Caco-2 (cell line): Measurements from ENCODE around the gene SOD2. TPM values are rescaled to one million over a fixed set of nuclear protein-coding genes. Genes with fewer than 3 reads are reported as not detected.
"Not testable (repeated sequence)": the region's sequence is repeated elsewhere in the genome, so short reads cannot be mapped to it uniquely, and the experiment has no call there.

Source experiments
- BruUV-seq: library from RNA; stranded (reverse); fragments of 400-500 nt; replicated peaks from 2 replicates; lab custom pipeline; 2021; lab: Mats Ljungman, UMichigan
- CTCF ChIA-PET: fragments of 300-600 bp; sonication (Branson Sonifier 250); formaldehyde crosslinking; loops from one replicate; lab custom pipeline; 2022; ENCODE audit warnings: antibody characterized with exemption; lab: Charles Lee
- POLR2A ChIA-PET: fragments of 300-600 bp; sonication (Branson Sonifier 250); formaldehyde crosslinking; loops from one replicate; lab custom pipeline; 2022; ENCODE audit warnings: antibody characterized with exemption; lab: Charles Lee
- DNase-seq, 2 experiments: peaks; one replicate each; pipeline versions ENCODE4 v3.0.0 to v3.0.0-alpha.2; 2020 to 2022
- H3K27me3 ChIP-seq: replicated peaks from 2 replicates; pipeline ENCODE4 v1.6.0; 2011; ENCODE audit warnings: low read length; ENCODE audit not compliant: control insufficient read depth, insufficient read depth
- H3K36me3 ChIP-seq: 2 replicates; pipeline ENCODE4 v1.5.1; 2011; ENCODE audit warnings: low read length; ENCODE audit not compliant: control insufficient read depth, insufficient read depth
- H3K4me1 ChIP-seq: fragments of 250-450 bp; sonication (Bioruptor Pico); 2 replicates; pipeline ENCODE4 v1.5.1; 2020; ENCODE audit warnings: mild to moderate bottlenecking
- H3K4me3 ChIP-seq: 2 replicates; pipeline ENCODE4 v1.5.1; 2011; ENCODE audit warnings: low read depth, mild to moderate bottlenecking, control low read depth, low read length
- H3K9me3 ChIP-seq: fragments of 250-450 bp; sonication (Bioruptor Pico); 2 replicates; pipeline ENCODE4 v1.5.1; 2020; ENCODE audit warnings: mild to moderate bottlenecking, moderate library complexity
- H3K27ac Mint-ChIP-seq: one replicate; pipeline ENCODE4 v1.8.0; 2022; ENCODE audit warnings: mixed read lengths; ENCODE audit not compliant: unreplicated experiment
- H3K27me3 Mint-ChIP-seq: one replicate; pipeline ENCODE4 v1.8.0; 2022; ENCODE audit warnings: mixed read lengths; ENCODE audit not compliant: insufficient read depth, unreplicated experiment
- H3K36me3 Mint-ChIP-seq: one replicate; pipeline ENCODE4 v1.8.0; 2022; ENCODE audit warnings: mild to moderate bottlenecking, mixed read lengths; ENCODE audit not compliant: insufficient read depth, unreplicated experiment
- H3K4me1 Mint-ChIP-seq: one replicate; pipeline ENCODE4 v1.8.0; 2022; ENCODE audit warnings: low read depth, mixed read lengths; ENCODE audit not compliant: unreplicated experiment
- H3K4me3 Mint-ChIP-seq: one replicate; pipeline ENCODE4 v1.8.0; 2022; ENCODE audit warnings: mild to moderate bottlenecking, moderate library complexity, mixed read lengths; ENCODE audit not compliant: unreplicated experiment
- H3K9me3 Mint-ChIP-seq: one replicate; pipeline ENCODE4 v1.8.0; 2022; ENCODE audit warnings: mixed read lengths; ENCODE audit not compliant: unreplicated experiment
- CTCF ChIP-seq, 2 experiments: fragments of 200-600 bp in 1 of 2; IDR thresholded peaks; 1 replicate in 1 of 2; 2 replicates in 1 of 2; pipeline versions ENCODE4 v1.5.1 to v1.8.0; 2011 to 2022; ENCODE audit warnings: antibody characterized with exemption in 1 of 2, control low read depth in 1 of 2, inconsistent platforms in 1 of 2, low read depth in 1 of 2, low read length in 1 of 2, mild to moderate bottlenecking in 1 of 2, moderate library complexity in 1 of 2; ENCODE audit not compliant: insufficient read depth in 1 of 2, severe bottlenecking in 1 of 2, unreplicated experiment in 1 of 2
- intact Hi-C: fragments of 100-400 bp; cut with micrococcal nuclease; formaldehyde crosslinking; loops from one replicate; pipeline ENCODE4 v1.10.0; 2022; ENCODE audit not compliant: unreplicated experiment
- total RNA-seq: library from RNA; stranded (reverse); gene quantifications from 2 replicates; pipeline ENCODE4 v1.2.3, GENCODE V29; 2022

Gene SOD2
- total RNA-seq, 1 experiment from 2014 or later, result 110 TPM

DNA sequence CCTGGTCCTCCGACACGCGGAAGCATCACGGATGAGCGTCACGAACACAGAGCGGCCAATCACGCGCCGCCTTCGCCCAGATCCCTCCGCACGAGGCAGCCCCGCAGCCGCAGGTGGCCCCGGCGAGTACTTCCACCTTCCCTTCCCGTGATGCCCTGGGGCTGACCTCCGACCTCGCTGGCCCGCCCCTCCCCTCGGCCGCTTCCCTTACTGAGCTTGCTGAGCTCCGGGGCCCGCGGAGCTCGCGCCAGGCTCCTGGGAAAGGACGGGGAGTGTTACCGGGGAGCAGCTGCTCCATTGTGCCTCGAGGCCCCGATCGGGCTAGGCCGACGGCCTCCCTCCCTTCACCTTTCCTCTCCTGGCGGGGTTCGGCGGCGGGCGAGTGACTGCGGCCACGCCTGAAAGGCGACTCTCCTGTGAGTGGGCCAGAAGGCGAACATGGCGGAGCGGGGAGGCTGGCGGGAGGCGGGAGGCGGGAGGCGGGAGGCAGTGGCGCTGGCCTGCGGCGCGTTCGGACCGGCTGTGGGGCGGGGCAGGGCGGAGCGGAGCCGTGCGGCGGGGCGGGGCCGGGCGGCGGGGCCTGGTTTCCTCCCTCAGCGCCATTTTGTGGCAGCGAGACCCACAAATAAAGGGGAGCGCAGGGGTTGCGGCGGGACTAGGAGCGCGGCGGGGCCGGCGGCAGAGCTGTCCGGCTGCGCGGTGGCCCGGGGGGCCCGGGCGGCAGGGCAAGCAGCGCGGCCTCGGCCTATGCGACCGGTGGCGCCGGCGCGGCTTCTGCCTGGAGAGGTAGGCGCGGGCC lies 34.1 kb upstream of the SOD2 start, which contains the start of gene WTAP:
Gene WTAP (plus strand): TSS at position 589 of the 799 bp plus-strand sequence. CDS start 8,760 bp downstream, outside the sequence.
- Mint-ChIP-seq H3K27ac (peak within 1 kb of the TSS; percentile 96), H3K9me3 (no peaks in the 10 kb centered on the region), H3K4me1 (peaks cover 6% of the 10 kb centered on the region), H3K27me3 (no peaks in the 10 kb centered on the region), H3K4me3 (peak within 1 kb of the TSS; percentile 97), H3K36me3 (peaks cover 41% of the 10 kb centered on the region)
- ChIA-PET POLR2A (interaction anchor here (0.5 to 3.2 kb wide), 33 partner anchors 10 to 1928 kb away, joined by 3 to 71 read pairs (median 4); partner anchors contain the start of genes ACAT2, DYNLT1, MRPL18 and SOD2), CTCF (interaction anchor here (0.6 to 0.7 kb wide), 3 partner anchors 23 to 354 kb away, joined by 3 read pairs; no protein-coding TSS in a partner anchor)
- intact Hi-C loops, result loop anchor here (1.0 kb wide), 3 partner anchors 34 to 63 kb away; partner anchors contain the start of genes ACAT2, MRPL18 and SOD2
- no TSS peak for BruUV-seq
- H3K36me3 ChIP-seq, result peaks cover 1% of the 10 kb centered on the region; the same call in 1 of the 2 replicates
- H3K9me3 ChIP-seq, result no peaks in the 10 kb centered on the region
- no peak for TF ChIP-seq CTCF (IDR thresholded peaks at IDR 0.05; ENCODE audit: insufficient read depth in 1 of 2, low read depth in 1 of 2, low read length in 1 of 2, severe bottlenecking in 1 of 2, unreplicated experiment in 1 of 2)
- peak within 1 kb of the TSS; percentile 96 for H3K4me3 ChIP-seq
- peak; percentile 98 for DNase-seq
- H3K4me1 ChIP-seq, result peaks cover 3% of the 10 kb centered on the region; the same call in 1 of the 2 replicates
- no peaks in the 10 kb centered on the region for H3K27me3 ChIP-seq

DNA sequence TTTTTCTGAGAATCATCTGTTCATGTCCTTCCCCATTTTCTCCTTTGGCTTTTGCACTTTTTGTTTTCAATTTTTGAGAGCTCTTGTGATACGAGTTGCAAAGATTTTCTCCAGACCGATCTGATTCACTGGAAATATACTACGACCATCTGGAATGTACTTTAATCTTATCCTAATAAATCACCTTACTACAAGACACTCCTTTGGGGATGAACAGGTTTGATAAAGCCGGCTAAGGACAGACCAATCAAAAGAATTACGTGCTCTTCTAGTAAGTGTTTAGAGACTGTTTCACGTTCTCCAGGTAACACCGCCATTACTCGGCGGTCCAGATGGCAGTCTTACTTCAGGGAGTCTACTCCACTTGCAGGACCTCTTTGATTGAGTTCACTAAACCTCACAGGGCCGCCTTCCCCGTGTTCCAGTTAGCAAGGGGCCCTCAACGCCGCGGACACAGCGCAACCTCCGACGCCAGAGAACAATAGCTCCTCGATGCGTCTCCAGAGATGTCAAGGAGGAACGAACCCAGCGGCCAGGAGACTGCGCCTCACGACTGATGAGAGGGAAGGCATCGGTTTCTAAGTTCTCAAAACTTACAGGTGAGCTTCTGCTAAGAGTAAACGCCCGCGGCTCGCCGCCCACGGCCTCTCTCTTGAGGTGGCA lies 33.3 kb upstream of the SOD2 start:
- H3K4me3 Mint-ChIP-seq, result peak overlapping the region; percentile 97
- TF ChIP-seq CTCF (IDR thresholded peaks at IDR 0.05; ENCODE audit: insufficient read depth in 1 of 2, low read depth in 1 of 2, low read length in 1 of 2, severe bottlenecking in 1 of 2, unreplicated experiment in 1 of 2), result no peak
- Histone ChIP-seq H3K36me3 (peaks cover 1% of the 10 kb centered on the region; the same call in 1 of the 2 replicates), H3K4me1 (peaks cover 3% of the 10 kb centered on the region; the same call in 1 of the 2 replicates), H3K27me3 (no peaks in the 10 kb centered on the region), H3K4me3 (peak overlapping the region; percentile 83), H3K9me3 (no peaks in the 10 kb centered on the region)
- H3K36me3 Mint-ChIP-seq, result peaks cover 39% of the 10 kb centered on the region
- no peaks in the 10 kb centered on the region for H3K9me3 Mint-ChIP-seq
- ChIA-PET POLR2A (interaction anchor here (0.5 to 3.2 kb wide), 11 partner anchors 9 to 1252 kb away, joined by 3 to 71 read pairs (median 4); partner anchors contain the start of genes ACAT2, MRPL18, SOD2 and TCP1), CTCF (interaction anchor here (0.6 to 1.0 kb wide), 3 partner anchors 26 to 81 kb away, joined by 3 read pairs; no protein-coding TSS in a partner anchor)
- BruUV-seq, result TSS peak; percentile 77
- intact Hi-C loops, result no loop called here
- H3K4me1 Mint-ChIP-seq, result peaks cover 6% of the 10 kb centered on the region
- no peaks in the 10 kb centered on the region for H3K27me3 Mint-ChIP-seq
- DNase-seq, result no peak
- H3K27ac Mint-ChIP-seq, result peak overlapping the region; percentile 96

DNA sequence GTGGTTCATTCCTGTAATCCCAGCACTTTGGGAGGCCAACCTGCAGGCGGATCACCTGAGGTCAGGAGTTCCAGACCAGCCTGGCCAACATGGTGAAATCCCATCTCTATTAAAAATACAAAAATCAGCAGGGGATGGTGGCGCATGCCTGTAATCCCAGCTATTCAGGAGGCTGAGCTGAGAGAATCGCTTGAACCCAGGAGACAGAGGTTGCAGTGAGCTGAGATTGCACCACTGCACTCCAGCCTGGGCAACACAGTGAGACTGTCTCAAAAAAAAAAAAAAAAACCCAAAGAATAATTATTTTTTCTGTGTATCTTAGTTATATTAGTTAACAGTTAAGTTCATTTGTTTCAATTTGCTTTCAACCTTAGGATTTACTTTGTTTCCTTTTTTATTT lies 32.2 kb upstream of the SOD2 start:
- H3K4me3 ChIP-seq, H3K36me3 ChIP-seq, H3K4me1 Mint-ChIP-seq, H3K4me1 ChIP-seq, H3K27me3 Mint-ChIP-seq, H3K27me3 ChIP-seq, H3K27ac Mint-ChIP-seq, BruUV-seq, CTCF ChIA-PET, intact Hi-C loops, H3K9me3 Mint-ChIP-seq, DNase-seq, H3K9me3 ChIP-seq: not testable (repeated sequence)
- H3K4me3 Mint-ChIP-seq, result peak overlapping the region; percentile 97
- peaks cover 27% of the 10 kb centered on the region for H3K36me3 Mint-ChIP-seq
- POLR2A ChIA-PET, result interaction anchor here (0.6 to 2.7 kb wide), 2 partner anchors 15 to 64 kb away, joined by 5 to 71 read pairs; partner anchors contain the start of genes MRPL18 and TCP1
